Measurements from ENCODE around the gene ACR.

DNA sequence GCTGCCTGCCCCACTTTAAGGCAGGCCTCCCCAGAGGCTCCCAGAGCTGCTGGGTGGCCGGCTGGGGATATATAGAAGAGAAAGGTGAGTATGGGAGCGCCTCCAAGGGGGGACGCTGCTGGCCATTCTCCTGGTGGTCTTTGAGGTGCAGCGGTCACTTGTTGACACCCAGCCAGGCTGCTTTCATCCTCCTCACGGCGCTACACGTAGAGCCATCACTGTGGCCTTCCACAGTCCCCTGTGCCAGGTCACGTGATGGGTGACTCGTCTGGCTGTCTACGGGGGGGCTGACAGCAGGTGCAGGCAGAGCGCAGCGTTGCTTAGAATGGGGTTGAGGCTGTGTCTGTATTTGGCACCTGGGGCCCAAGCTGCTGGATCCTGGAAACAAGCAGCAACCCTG is 1.9 kb downstream of the ACR start:
- TF ChIP-seq ARNT (IDR thresholded peaks at IDR 0.05) = no peak
- no peak for TF ChIP-seq NFRKB (IDR thresholded peaks at IDR 0.05)
- no peak for TF ChIP-seq SP1 (IDR thresholded peaks at IDR 0.05)
- TF ChIP-seq TARDBP (IDR thresholded peaks at IDR 0.05) = no peak
- no peak for TF ChIP-seq ELF4 (IDR thresholded peaks at IDR 0.05)
- TF ChIP-seq SUZ12 (IDR thresholded peaks at IDR 0.05) = no peak
- TF ChIP-seq FOXM1 (IDR thresholded peaks at IDR 0.05; ENCODE audit: borderline replicate concordance) = no peak
- TF ChIP-seq BHLHE40 (IDR thresholded peaks at IDR 0.05; ENCODE audit: borderline replicate concordance) = no peak
- TF ChIP-seq, protein P1, sequence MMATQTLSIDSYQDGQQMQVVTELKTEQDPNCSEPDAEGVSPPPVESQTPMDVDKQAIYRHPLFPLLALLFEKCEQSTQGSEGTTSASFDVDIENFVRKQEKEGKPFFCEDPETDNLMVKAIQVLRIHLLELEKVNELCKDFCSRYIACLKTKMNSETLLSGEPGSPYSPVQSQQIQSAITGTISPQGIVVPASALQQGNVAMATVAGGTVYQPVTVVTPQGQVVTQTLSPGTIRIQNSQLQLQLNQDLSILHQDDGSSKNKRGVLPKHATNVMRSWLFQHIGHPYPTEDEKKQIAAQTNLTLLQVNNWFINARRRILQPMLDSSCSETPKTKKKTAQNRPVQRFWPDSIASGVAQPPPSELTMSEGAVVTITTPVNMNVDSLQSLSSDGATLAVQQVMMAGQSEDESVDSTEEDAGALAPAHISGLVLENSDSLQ (IDR thresholded peaks at IDR 0.05) = no peak
- TF ChIP-seq FOXK2 (IDR thresholded peaks at IDR 0.05) = no peak
- TF ChIP-seq HDGF (IDR thresholded peaks at IDR 0.05; ENCODE audit: borderline replicate concordance) = no peak
- TF ChIP-seq LEF1 (IDR thresholded peaks at IDR 0.05; ENCODE audit: borderline replicate concordance) = no peak
